K562 (cell line): ENCODE data around the gene PADI1. TPM values are rescaled to one million over a fixed set of nuclear protein-coding genes. Genes with fewer than 3 reads are reported as not detected.

Experiments used
- ATAC-seq: fragments of 200-7000 bp; cut with Tn5 transposase; 3 replicates; pipeline ENCODE4 v1.9.1; 2020; ENCODE audit warnings: moderate library complexity
- BruUV-seq: library from RNA; stranded (reverse); fragments of 400-500 nt; replicated peaks from 2 replicates; lab custom pipeline; 2021; lab: Mats Ljungman, UMichigan
- CTCF ChIA-PET: fragments of 300-600 bp; formaldehyde crosslinking; extraction: SDS; loops from one replicate; lab custom pipeline; 2021; ENCODE audit warnings: low intra/inter-chr PET ratio; lab: Yijun Ruan, JAX
- POLR2A ChIA-PET: fragments of 300-600, 350-650 bp; sonication (Branson Sonifier 250); formaldehyde crosslinking; extraction: SDS; loops from one replicate; lab custom pipeline; 2021; ENCODE audit warnings: antibody characterized with exemption, inconsistent platforms; lab: Yijun Ruan, JAX
- DNase-seq, 4 experiments: peaks; one replicate each; pipeline versions ENCODE4 v3.0.0 to v3.0.0-alpha.2; 2011 to 2018; ENCODE audit warnings: low spot score in 3 of 4, mixed read lengths in 3 of 4; ENCODE audit errors: extremely low read depth in 1 of 4
- FAIRE-seq: peaks from 2 replicates; lab custom pipeline; 2011; peaks lifted over from hg19 to GRCh38; lab: Jason Lieb, UNC
- H2AFZ ChIP-seq: 2 replicates; pipeline ENCODE4 v1.6.0; 2011; ENCODE audit warnings: low read depth, low read length, control low read depth, inconsistent platforms
- H3K27ac ChIP-seq: fragments of 200-600 bp; 3 replicates; pipeline ENCODE4 v1.8.0; 2011; ENCODE audit warnings: low read depth, mild to moderate bottlenecking, control low read depth, inconsistent platforms, low read length, moderate library complexity, mixed read lengths; ENCODE audit errors: extremely low read depth
- H3K27me3 ChIP-seq, 2 experiments: fragments of 300-600 bp in 1 of 2; 2 replicates in 1 of 2; 3 replicates in 1 of 2; pipeline versions ENCODE4 v1.6.0 to v1.8.0; 2011; ENCODE audit warnings: inconsistent platforms in 2 of 2, low read length in 2 of 2, mild to moderate bottlenecking in 1 of 2, mixed read lengths in 1 of 2, moderate library complexity in 1 of 2; ENCODE audit not compliant: control insufficient read depth in 2 of 2, insufficient read depth in 2 of 2
- H3K36me3 ChIP-seq: fragments of 300-600 bp; 3 replicates; pipeline ENCODE4 v1.8.0; 2011; ENCODE audit warnings: mild to moderate bottlenecking, low read length, inconsistent platforms; ENCODE audit not compliant: control insufficient read depth, insufficient read depth
- H3K4me1 ChIP-seq, 2 experiments: fragments of 200-600 bp in 1 of 2; replicated peaks in 1 of 2; 2 replicates in 1 of 2; 3 replicates in 1 of 2; pipeline versions ENCODE4 v1.5.1 to v1.8.0; 2011; ENCODE audit warnings: inconsistent platforms in 2 of 2, low read length in 2 of 2, mild to moderate bottlenecking in 1 of 2, mixed read lengths in 1 of 2, moderate library complexity in 1 of 2; ENCODE audit not compliant: control insufficient read depth in 2 of 2, insufficient read depth in 2 of 2
- H3K4me2 ChIP-seq: 2 replicates; pipeline ENCODE4 v1.6.1; 2011; ENCODE audit warnings: low read length, control low read depth, inconsistent platforms, mixed read lengths; ENCODE audit not compliant: insufficient read depth
- H3K4me3 ChIP-seq: fragments of 200-600 bp; sonication (generic), shearing (Covaris generic); 2 replicates; pipeline ENCODE4 v1.5.1; 2016; ENCODE audit warnings: control low read depth, inconsistent platforms
- H3K79me2 ChIP-seq: fragments of 200-600 bp; 3 replicates; pipeline ENCODE4 v1.8.0; 2011; ENCODE audit warnings: low read length, inconsistent platforms; ENCODE audit not compliant: control insufficient read depth, insufficient read depth
- H3K9ac ChIP-seq, 2 experiments: 2 replicates each; pipeline versions ENCODE4 v1.6.0 to v1.6.1; 2011; ENCODE audit warnings: low read depth in 2 of 2, low read length in 2 of 2, control low read depth in 1 of 2, inconsistent platforms in 1 of 2, mild to moderate bottlenecking in 1 of 2, mixed read lengths in 1 of 2; ENCODE audit not compliant: insufficient read depth in 1 of 2
- H3K9me1 ChIP-seq: one replicate; pipeline ENCODE4 v1.6.0; 2011; ENCODE audit warnings: inconsistent platforms, mild to moderate bottlenecking, low read length, moderate library complexity; ENCODE audit not compliant: control insufficient read depth, insufficient read depth
- H3K9me3 ChIP-seq: replicated peaks from 2 replicates; pipeline ENCODE4 v1.5.1; 2011; ENCODE audit warnings: low read depth, low read length, inconsistent platforms; ENCODE audit not compliant: control insufficient read depth, insufficient read depth
- H4K20me1 ChIP-seq: replicated peaks from 2 replicates; pipeline ENCODE4 v1.6.1; 2011; ENCODE audit warnings: low read length, inconsistent platforms, mixed read lengths; ENCODE audit not compliant: control insufficient read depth, insufficient read depth
- ARID3A ChIP-seq: IDR thresholded peaks from 2 replicates; pipeline ENCODE4 v1.6.1; 2012; ENCODE audit warnings: low read depth, low read length, improper control_type of control experiment, borderline replicate concordance
- BHLHE40 ChIP-seq: IDR thresholded peaks from 2 replicates; pipeline ENCODE4 v1.6.1; 2011; ENCODE audit warnings: low read length, improper control_type of control experiment
- CBX5 ChIP-seq: IDR thresholded peaks from 2 replicates; pipeline ENCODE4 v1.6.1; 2014; ENCODE audit warnings: low read depth, borderline replicate concordance
- NFRKB ChIP-seq: fragments of 450-650 bp; IDR thresholded peaks from 2 replicates; pipeline ENCODE4 v1.6.1; 2016; ENCODE audit warnings: low read depth
- POLR2AphosphoS2 ChIP-seq: IDR thresholded peaks from 2 replicates; pipeline ENCODE4 v1.6.1; 2012; ENCODE audit warnings: low read length, improper control_type of control experiment
- TFE3 ChIP-seq: fragments of 450-650 bp; formaldehyde crosslinking; IDR thresholded peaks from 2 replicates; pipeline ENCODE4 v1.4.0; 2020; ENCODE audit warnings: mild to moderate bottlenecking, mixed read lengths
- TRIM28 ChIP-seq: fragments of 450-650 bp; IDR thresholded peaks from 2 replicates; pipeline ENCODE4 v1.6.1; 2017
- ZBED1 ChIP-seq: IDR thresholded peaks from 2 replicates; pipeline ENCODE4 v1.6.1; 2014
- ZBTB12 ChIP-seq: fragments of 250-450 bp; sonication (Bioruptor Pico); IDR thresholded peaks from 2 replicates; pipeline ENCODE4 v1.4.0; 2020
- ZFX ChIP-seq: sonication (generic); formaldehyde crosslinking; IDR thresholded peaks from 2 replicates; pipeline ENCODE4 v1.8.0; 2022; ENCODE audit warnings: mild to moderate bottlenecking, missing genetic modification reagents, moderate library complexity
- ZNF280B ChIP-seq: fragments of 250-450 bp; sonication (Bioruptor Pico); IDR thresholded peaks from 2 replicates; pipeline ENCODE4 v1.5.1; 2021; ENCODE audit warnings: mild to moderate bottlenecking
- ZSCAN29 ChIP-seq: fragments of 450-650 bp; IDR thresholded peaks from 2 replicates; pipeline ENCODE4 v1.6.1; 2017
- WGBS: fragments of 100-300 bp; shearing (Covaris generic); methylation state at CpG from one replicate; pipeline ENCODE4 v1.1.6; 2016; ENCODE audit warnings: low coverage, mixed read lengths; ENCODE audit not compliant: insufficient coverage; ENCODE audit errors: missing lambda C conversion rate; 5-methylcytosine and 5-hydroxymethylcytosine counted together
- in situ Hi-C: fragments of 300-500 bp; cut with MboI; formaldehyde crosslinking; loops from 4 replicates; pipeline ENCODE4 v1.15.0; 2018; ENCODE audit warnings: inconsistent platforms, mixed read lengths
- intact Hi-C: fragments of 100-400 bp; cut with micrococcal nuclease; formaldehyde crosslinking; loops from 2 replicates; pipeline ENCODE4 v1.14.2; 2022
- polyA plus RNA-seq, 8 experiments: library from polyadenylated mRNA; depleted of rRNA in 4 of 8; stranded (reverse) in 5 of 8; unstranded in 3 of 8; fragments of >200 nt; fragmentation: Nextera tagmentation in 2 of 8; fragmentation: Illumina TruSeq in 1 of 8; extraction: Ambion mirVana in 2 of 8; extraction: Trizol in 1 of 8; gene quantifications; 2 replicates each; pipeline versions ENCODE4 v1.2.1 to v1.2.3, GENCODE V29; 2011 to 2014; ENCODE audit warnings: inconsistent platforms in 1 of 8, missing spikeins in 1 of 8
- total RNA-seq, 7 experiments: library from RNA; depleted of rRNA in 6 of 7; stranded (reverse); fragments of >200 nt in 6 of 7; fragmentation: Illumina TruSeq in 2 of 7; extraction: Trizol in 2 of 7; gene quantifications; 2 replicates each; pipeline versions ENCODE4 v1.2.1 to v1.2.3, GENCODE V29; 2011 to 2021; ENCODE audit warnings: low replicate concordance in 1 of 7

Gene PADI1
- total and polyA plus RNA-seq, 9 of the 15 experiments (the other 6 are each of a cell fraction or from before 2014, with no cell fraction given), result not detected

GRCh38 chr1:17155257-17155920 lies 49.5 kb upstream of the PADI1 start:
- H3K9ac ChIP-seq, result no peak overlapping the region
- no peaks in the 10 kb centered on the region for H4K20me1 ChIP-seq
- no peak overlapping the region for H3K27ac ChIP-seq
- POLR2A ChIA-PET, result no interaction called here
- DNase-seq (no peak), FAIRE-seq (no peak), ATAC-seq (no peak)
- CTCF ChIA-PET, result no interaction called here
- H3K9me3 ChIP-seq, result 0 out of 2 replicates have a peak, but pooled peaks cover 2% of the 10 kb centered on the region
- in situ Hi-C loops, result no loop called here
- H3K4me3 ChIP-seq, result no peak overlapping the region
- H3K27me3 ChIP-seq, result no peaks in the 10 kb centered on the region
- no peaks in the 10 kb centered on the region for H3K79me2 ChIP-seq
- TF ChIP-seq POLR2AphosphoS2, result no peak
- TF ChIP-seq TFE3, result no peak
- TF ChIP-seq ZBED1, result no peak
- TF ChIP-seq ZNF280B (CRISPR knock-in tag), result peak; percentile 85
- no peak for TF ChIP-seq ARID3A
- TF ChIP-seq NFRKB, result no peak
- TF ChIP-seq ZFX (CRISPR knock-in tag), result no peak
- no peak for TF ChIP-seq BHLHE40
- TF ChIP-seq ZSCAN29, result no peak
- no peak for TF ChIP-seq ZBTB12 (CRISPR knock-in tag)
- peak; percentile 69; the same call in 1 of the 2 replicates for TF ChIP-seq TRIM28
- peak; percentile 64; the same call in 1 of the 2 replicates for TF ChIP-seq CBX5
- H3K9me1 ChIP-seq, result no peaks in the 10 kb centered on the region
- WGBS, result 6% methylated on average over 2 of the region's 2 CpGs
- no peak overlapping the region for H2AFZ ChIP-seq
- no peak overlapping the region for H3K4me2 ChIP-seq
- no peaks in the 10 kb centered on the region for H3K4me1 ChIP-seq
- H3K36me3 ChIP-seq, result no peaks in the 10 kb centered on the region
- BruUV-seq, result no TSS peak
- intact Hi-C loops, result no loop called here
